HepG2 (cell line): ENCODE results near the gene CMIP. TPM values are rescaled to one million over a fixed set of nuclear protein-coding genes. Genes with fewer than 3 reads are reported as not detected.

Experiments
- FIP1L1 ChIP-seq: fragments of 200-400 bp; formaldehyde crosslinking; IDR thresholded peaks from 2 replicates; pipeline ENCODE4 v1.6.1; 2018; ENCODE audit warnings: low read depth, mild to moderate bottlenecking, low read length, moderate library complexity, borderline replicate concordance; ENCODE audit not compliant: insufficient read depth
- HNF1A ChIP-seq, 2 experiments: sonication (generic) in 1 of 2; formaldehyde crosslinking in 1 of 2; IDR thresholded peaks; 2 replicates each; pipeline versions ENCODE4 v1.4.0 to v1.6.1; 2016 to 2020; ENCODE audit warnings: borderline replicate concordance in 1 of 2, low read depth in 1 of 2, mild to moderate bottlenecking in 1 of 2, missing genetic modification reagents in 1 of 2
- RNF2 ChIP-seq: fragments of 450-650 bp; conservative IDR thresholded peaks from 2 replicates; pipeline ENCODE4 v1.6.1; 2016; ENCODE audit warnings: low read depth
- SOX5 ChIP-seq: IDR thresholded peaks from 2 replicates; pipeline ENCODE4 v1.6.1; 2016; ENCODE audit warnings: borderline replicate concordance
- ZBTB40 ChIP-seq, 2 experiments: fragments of 450-650 bp in 1 of 2; sonication (generic) in 1 of 2; formaldehyde crosslinking in 1 of 2; IDR thresholded peaks; 2 replicates each; pipeline versions ENCODE4 v1.6.1 to v1.8.0; 2016 to 2022; ENCODE audit warnings: antibody characterized with exemption in 1 of 2, mild to moderate bottlenecking in 1 of 2, missing genetic modification reagents in 1 of 2
- ZBTB43 ChIP-seq: sonication (generic); formaldehyde crosslinking; conservative IDR thresholded peaks from 2 replicates; pipeline ENCODE4 v1.4.0; 2020; ENCODE audit warnings: missing genetic modification reagents
- ZNF230 ChIP-seq: sonication (generic); formaldehyde crosslinking; IDR thresholded peaks from 2 replicates; pipeline ENCODE4 v1.4.0; 2020; ENCODE audit warnings: mild to moderate bottlenecking, missing genetic modification reagents
- ZNF263 ChIP-seq: sonication (generic); formaldehyde crosslinking; IDR thresholded peaks from 2 replicates; pipeline ENCODE4 v1.4.0; 2020; ENCODE audit warnings: missing genetic modification reagents
- ZNF451 ChIP-seq: sonication (generic); formaldehyde crosslinking; IDR thresholded peaks from 2 replicates; pipeline ENCODE4 v1.5.0; 2020; ENCODE audit warnings: mild to moderate bottlenecking, missing genetic modification reagents
- ZNF792 ChIP-seq: IDR thresholded peaks from 2 replicates; pipeline ENCODE4 v1.6.1; 2016
- polyA plus RNA-seq, 8 experiments: library from polyadenylated mRNA; depleted of rRNA in 3 of 8; stranded (reverse) in 7 of 8; unstranded in 1 of 8; fragments of >200 nt; fragmentation: Illumina TruSeq in 4 of 8; extraction: Trizol in 4 of 8; gene quantifications; 2 replicates each; pipeline versions ENCODE4 v1.2.1 to v1.2.3, GENCODE V29; 2011 to 2016; ENCODE audit warnings: low read depth in 4 of 8, missing spikeins in 1 of 8, mixed read lengths in 1 of 8; ENCODE audit not compliant: insufficient read depth in 1 of 8
- total RNA-seq, 5 experiments: library from RNA; depleted of rRNA; stranded (reverse); fragments of >200 nt; fragmentation: Illumina TruSeq; extraction: Trizol; gene quantifications; 2 replicates each; pipeline ENCODE4 v1.2.3, GENCODE V29; 2016; ENCODE audit warnings: low read depth in 1 of 5
- TF ChIP-seq, protein P1 (sequence below): sonication (generic); formaldehyde crosslinking; IDR thresholded peaks from 2 replicates; pipeline ENCODE4 v1.9.0; 2021; ENCODE audit warnings: missing genetic modification reagents, borderline replicate concordance

Gene CMIP
- total and polyA plus RNA-seq, 2 of the 13 experiments (the other 11 are each of a cell fraction or from before 2014, with no cell fraction given), result 10.9 to 18.1 TPM

DNA sequence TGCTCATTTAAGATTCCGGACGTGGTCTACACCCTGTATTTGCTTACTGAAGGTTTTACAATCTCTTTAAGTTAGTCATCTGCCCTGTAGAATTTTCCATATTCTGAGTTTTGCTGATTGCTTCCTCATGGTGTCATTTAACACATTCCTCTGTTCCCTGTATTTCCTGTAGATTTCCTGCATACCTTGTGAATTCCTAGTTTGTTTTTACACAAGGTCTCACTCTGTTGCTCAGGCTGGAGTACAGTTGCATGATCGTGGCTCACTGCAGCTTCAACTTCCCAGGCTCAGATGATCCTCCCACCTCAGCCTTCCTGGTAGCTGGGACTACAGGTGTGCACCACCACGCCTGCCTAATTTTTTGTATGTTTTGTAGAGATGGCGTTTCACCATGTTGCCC, 66.8 kb downstream of the CMIP start (continued):
- TF ChIP-seq, protein P1, sequence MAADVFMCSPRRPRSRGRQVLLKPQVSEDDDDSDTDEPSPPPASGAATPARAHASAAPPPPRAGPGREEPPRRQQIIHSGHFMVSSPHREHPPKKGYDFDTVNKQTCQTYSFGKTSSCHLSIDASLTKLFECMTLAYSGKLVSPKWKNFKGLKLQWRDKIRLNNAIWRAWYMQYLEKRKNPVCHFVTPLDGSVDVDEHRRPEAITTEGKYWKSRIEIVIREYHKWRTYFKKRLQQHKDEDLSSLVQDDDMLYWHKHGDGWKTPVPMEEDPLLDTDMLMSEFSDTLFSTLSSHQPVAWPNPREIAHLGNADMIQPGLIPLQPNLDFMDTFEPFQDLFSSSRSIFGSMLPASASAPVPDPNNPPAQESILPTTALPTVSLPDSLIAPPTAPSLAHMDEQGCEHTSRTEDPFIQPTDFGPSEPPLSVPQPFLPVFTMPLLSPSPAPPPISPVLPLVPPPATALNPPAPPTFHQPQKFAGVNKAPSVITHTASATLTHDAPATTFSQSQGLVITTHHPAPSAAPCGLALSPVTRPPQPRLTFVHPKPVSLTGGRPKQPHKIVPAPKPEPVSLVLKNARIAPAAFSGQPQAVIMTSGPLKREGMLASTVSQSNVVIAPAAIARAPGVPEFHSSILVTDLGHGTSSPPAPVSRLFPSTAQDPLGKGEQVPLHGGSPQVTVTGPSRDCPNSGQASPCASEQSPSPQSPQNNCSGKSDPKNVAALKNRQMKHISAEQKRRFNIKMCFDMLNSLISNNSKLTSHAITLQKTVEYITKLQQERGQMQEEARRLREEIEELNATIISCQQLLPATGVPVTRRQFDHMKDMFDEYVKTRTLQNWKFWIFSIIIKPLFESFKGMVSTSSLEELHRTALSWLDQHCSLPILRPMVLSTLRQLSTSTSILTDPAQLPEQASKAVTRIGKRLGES (CRISPR knock-in tag), result no peak
- TF ChIP-seq RNF2, result no peak
- TF ChIP-seq SOX5 (CRISPR knock-in tag), result peak; percentile 62; the same call in 1 of the 2 replicates
- no peak for TF ChIP-seq FIP1L1
- no peak for TF ChIP-seq ZNF263 (CRISPR knock-in tag)
- no peak for TF ChIP-seq ZNF230 (CRISPR knock-in tag)
- TF ChIP-seq ZBTB43 (CRISPR knock-in tag), result no peak
- no peak for TF ChIP-seq ZBTB40 (IDR thresholded peaks at IDR 0.05)
- no peak for TF ChIP-seq ZBTB40 (CRISPR knock-in tag; IDR thresholded peaks at IDR 0.05)
- TF ChIP-seq ZNF792 (CRISPR knock-in tag), result peak; percentile 20; the same call in 1 of the 2 replicates
- no peak for TF ChIP-seq ZNF451 (CRISPR knock-in tag)
- no peak for TF ChIP-seq HNF1A (IDR thresholded peaks at IDR 0.05; ENCODE audit: low read depth)
- 0 out of 2 replicates have a peak, but pooled peaks have one; percentile 33 for TF ChIP-seq HNF1A (CRISPR knock-in tag; IDR thresholded peaks at IDR 0.05; ENCODE audit: borderline replicate concordance)
